Measurements from ENCODE around the gene SLC12A2. TPM values are rescaled to one million over a fixed set of nuclear protein-coding genes. Genes with fewer than 3 reads are reported as not detected.

The SLC12A2 gene
- polyA plus RNA-seq, 1 donor (not counting 4 experiments of a cell fraction or from before 2014, with no cell fraction given), result 15.5 TPM

DNA sequence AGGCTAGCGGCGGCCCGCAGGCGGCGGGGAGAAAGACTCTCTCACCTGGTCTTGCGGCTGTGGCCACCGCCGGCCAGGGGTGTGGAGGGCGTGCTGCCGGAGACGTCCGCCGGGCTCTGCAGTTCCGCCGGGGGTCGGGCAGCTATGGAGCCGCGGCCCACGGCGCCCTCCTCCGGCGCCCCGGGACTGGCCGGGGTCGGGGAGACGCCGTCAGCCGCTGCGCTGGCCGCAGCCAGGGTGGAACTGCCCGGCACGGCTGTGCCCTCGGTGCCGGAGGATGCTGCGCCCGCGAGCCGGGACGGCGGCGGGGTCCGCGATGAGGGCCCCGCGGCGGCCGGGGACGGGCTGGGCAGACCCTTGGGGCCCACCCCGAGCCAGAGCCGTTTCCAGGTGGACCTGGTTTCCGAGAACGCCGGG is 253 bp downstream of the SLC12A2 start:
- DNase-seq (ENCODE audit: low read depth, low spot score) (no peak), FAIRE-seq (no peak)
- Histone ChIP-seq H3K4me3 (ENCODE audit: control insufficient read depth in 2 of 3, extremely low read depth in 1 of 3, insufficient read depth in 2 of 3, low read depth in 1 of 3, low read length in 3 of 3) (peak overlapping the region; percentile 71 to 85 (median 73)), H3K4me2 (ENCODE audit: control insufficient read depth, extremely low read depth, insufficient read depth, low read depth, low read length) (peak overlapping the region; percentile 85), H3K27me3 (ENCODE audit: control insufficient read depth, extremely low read depth, insufficient read depth, low read length) (no peaks in the 10 kb centered on the region), H3K9me3 (ENCODE audit: control insufficient read depth, low read depth, low read length) (no peaks in the 10 kb centered on the region), H3K4me1 (ENCODE audit: control insufficient read depth, extremely low read depth, insufficient read depth, low read length) (peaks cover 18% of the 10 kb centered on the region), H3K9ac (ENCODE audit: control insufficient read depth, extremely low read depth, insufficient read depth, low read length) (peak overlapping the region; percentile 82), H3K36me3 (ENCODE audit: control insufficient read depth in 2 of 2, extremely low read depth in 1 of 2, insufficient read depth in 2 of 2, low read length in 2 of 2) (no peaks in the 10 kb centered on the region), H2AFZ (ENCODE audit: control insufficient read depth, low read length) (no peak overlapping the region), H3K27ac (ENCODE audit: control insufficient read depth, insufficient read depth, low read length) (peak overlapping the region; percentile 74), H3K9me1 (ENCODE audit: control insufficient read depth, extremely low read depth, insufficient read depth, low read length) (no peaks in the 10 kb centered on the region), H4K20me1 (ENCODE audit: control insufficient read depth, extremely low read depth, insufficient read depth, low read length) (no peaks in the 10 kb centered on the region), H3K79me2 (ENCODE audit: control insufficient read depth, insufficient read depth, low read length) (peaks cover 55% of the 10 kb centered on the region)
- TF ChIP-seq, protein P1, sequence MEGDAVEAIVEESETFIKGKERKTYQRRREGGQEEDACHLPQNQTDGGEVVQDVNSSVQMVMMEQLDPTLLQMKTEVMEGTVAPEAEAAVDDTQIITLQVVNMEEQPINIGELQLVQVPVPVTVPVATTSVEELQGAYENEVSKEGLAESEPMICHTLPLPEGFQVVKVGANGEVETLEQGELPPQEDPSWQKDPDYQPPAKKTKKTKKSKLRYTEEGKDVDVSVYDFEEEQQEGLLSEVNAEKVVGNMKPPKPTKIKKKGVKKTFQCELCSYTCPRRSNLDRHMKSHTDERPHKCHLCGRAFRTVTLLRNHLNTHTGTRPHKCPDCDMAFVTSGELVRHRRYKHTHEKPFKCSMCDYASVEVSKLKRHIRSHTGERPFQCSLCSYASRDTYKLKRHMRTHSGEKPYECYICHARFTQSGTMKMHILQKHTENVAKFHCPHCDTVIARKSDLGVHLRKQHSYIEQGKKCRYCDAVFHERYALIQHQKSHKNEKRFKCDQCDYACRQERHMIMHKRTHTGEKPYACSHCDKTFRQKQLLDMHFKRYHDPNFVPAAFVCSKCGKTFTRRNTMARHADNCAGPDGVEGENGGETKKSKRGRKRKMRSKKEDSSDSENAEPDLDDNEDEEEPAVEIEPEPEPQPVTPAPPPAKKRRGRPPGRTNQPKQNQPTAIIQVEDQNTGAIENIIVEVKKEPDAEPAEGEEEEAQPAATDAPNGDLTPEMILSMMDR (optimal IDR thresholded peaks at IDR 0.05 in 1 of 3, IDR thresholded peaks at IDR 0.05 in 1 of 3, conservative IDR thresholded peaks at IDR 0.05 in 1 of 3; ENCODE audit: extremely low read depth in 1 of 3, insufficient read depth in 2 of 3, low read length in 3 of 3), result peak in 1 of 3 experiments; percentile 64
- TF ChIP-seq EZH2 (IDR thresholded peaks at IDR 0.05; ENCODE audit: low read length), result no peak
- dilution Hi-C loops (cut with MboI; ENCODE audit: extremely low pct_ligation_motif_present, low sequenced_read_pairs), result no loop called here

- Histone ChIP-seq H3K4me1 (ENCODE audit: control insufficient read depth, extremely low read depth, insufficient read depth, low read length) (peaks cover 12% of the 10 kb centered on the region), H3K36me3 (ENCODE audit: control insufficient read depth in 2 of 2, extremely low read depth in 1 of 2, insufficient read depth in 2 of 2, low read length in 2 of 2) (no peaks in the 10 kb centered on the region), H4K20me1 (ENCODE audit: control insufficient read depth, extremely low read depth, insufficient read depth, low read length) (no peaks in the 10 kb centered on the region), H3K9ac (ENCODE audit: control insufficient read depth, extremely low read depth, insufficient read depth, low read length) (peak overlapping the region; percentile 82), H2AFZ (ENCODE audit: control insufficient read depth, low read length) (peak overlapping the region; percentile 64), H3K4me3 (ENCODE audit: control insufficient read depth in 2 of 3, extremely low read depth in 1 of 3, insufficient read depth in 2 of 3, low read depth in 1 of 3, low read length in 3 of 3) (peak overlapping the region; percentile 71 to 85 (median 73)), H3K27me3 (ENCODE audit: control insufficient read depth, extremely low read depth, insufficient read depth, low read length) (no peaks in the 10 kb centered on the region), H3K27ac (ENCODE audit: control insufficient read depth, insufficient read depth, low read length) (peak overlapping the region; percentile 74), H3K9me3 (ENCODE audit: control insufficient read depth, low read depth, low read length) (no peaks in the 10 kb centered on the region), H3K79me2 (ENCODE audit: control insufficient read depth, insufficient read depth, low read length) (peaks cover 54% of the 10 kb centered on the region), H3K4me2 (ENCODE audit: control insufficient read depth, extremely low read depth, insufficient read depth, low read depth, low read length) (peak overlapping the region; percentile 85), H3K9me1 (ENCODE audit: control insufficient read depth, extremely low read depth, insufficient read depth, low read length) (no peaks in the 10 kb centered on the region)
- dilution Hi-C loops (cut with MboI; ENCODE audit: extremely low pct_ligation_motif_present, low sequenced_read_pairs), result no loop called here
- FAIRE-seq (peak; percentile 72), DNase-seq (ENCODE audit: low read depth, low spot score) (no peak)
- no peak for TF ChIP-seq EZH2 (IDR thresholded peaks at IDR 0.05; ENCODE audit: low read length)
- TF ChIP-seq, protein P1 (optimal IDR thresholded peaks at IDR 0.05 in 1 of 3, IDR thresholded peaks at IDR 0.05 in 1 of 3, conservative IDR thresholded peaks at IDR 0.05 in 1 of 3; ENCODE audit: extremely low read depth in 1 of 3, insufficient read depth in 2 of 3, low read length in 3 of 3), result peak in 1 of 3 experiments; percentile 0
These were observed 932 bp downstream of the SLC12A2 start for GRCh38 chr5:128084228-128085167.

All from keratinocyte (primary cell).